Activated CD8-positive, alpha-beta memory T cell treated with anti-CD3 and anti-CD28 coated beads for 48 hours (primary cell): ENCODE measurements around the gene PDCD7.
"Not testable (repeated sequence)": the region's sequence is repeated elsewhere in the genome, so short reads cannot be mapped to it uniquely, and the experiment has no call there.

Experiments
- DNase-seq, 3 experiments: peaks; one replicate each; pipeline ENCODE4 v3.0.0-alpha.2; 2020; ENCODE audit warnings: low read depth in 2 of 3, low spot score in 2 of 3

The PDCD7 gene

GRCh38 chr15:65132878-65133547 is 595 bp downstream of the PDCD7 start:
- DNase-seq: peak in 2 of 3 experiments; percentile 5 to 16

- no peak for DNase-seq
Observed at GRCh38 chr15:65130941-65131340, 2.7 kb downstream of the PDCD7 start.

GRCh38 chr15:65115542-65115941 is 18.1 kb downstream of the PDCD7 start:
- no peak for DNase-seq

DNA sequence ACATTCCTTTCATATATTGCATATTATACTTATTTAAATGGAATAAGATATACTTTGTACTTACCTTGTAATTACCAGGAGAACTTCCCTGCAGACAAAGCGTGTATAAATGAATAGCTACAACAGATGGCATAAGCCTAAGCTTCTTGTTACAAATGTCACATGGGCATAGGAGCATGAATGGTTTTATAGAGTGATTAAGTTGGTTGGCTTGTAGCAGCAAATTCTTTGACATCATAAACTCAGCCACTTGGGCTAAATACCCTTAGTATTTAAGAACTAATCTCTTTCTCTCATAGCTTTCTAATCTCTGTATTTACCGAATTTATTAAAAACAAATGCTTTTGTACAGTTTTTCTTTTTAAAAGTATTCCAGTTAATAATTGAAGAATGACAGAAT is 18.5 kb downstream of the PDCD7 start, which contains the start of gene UBAP1L:
TSS of gene UBAP1L (minus strand) at position 115 of the 400 bp plus-strand sequence. CDS start 8,985 bp downstream, outside the sequence.
- no peak for DNase-seq

DNA sequence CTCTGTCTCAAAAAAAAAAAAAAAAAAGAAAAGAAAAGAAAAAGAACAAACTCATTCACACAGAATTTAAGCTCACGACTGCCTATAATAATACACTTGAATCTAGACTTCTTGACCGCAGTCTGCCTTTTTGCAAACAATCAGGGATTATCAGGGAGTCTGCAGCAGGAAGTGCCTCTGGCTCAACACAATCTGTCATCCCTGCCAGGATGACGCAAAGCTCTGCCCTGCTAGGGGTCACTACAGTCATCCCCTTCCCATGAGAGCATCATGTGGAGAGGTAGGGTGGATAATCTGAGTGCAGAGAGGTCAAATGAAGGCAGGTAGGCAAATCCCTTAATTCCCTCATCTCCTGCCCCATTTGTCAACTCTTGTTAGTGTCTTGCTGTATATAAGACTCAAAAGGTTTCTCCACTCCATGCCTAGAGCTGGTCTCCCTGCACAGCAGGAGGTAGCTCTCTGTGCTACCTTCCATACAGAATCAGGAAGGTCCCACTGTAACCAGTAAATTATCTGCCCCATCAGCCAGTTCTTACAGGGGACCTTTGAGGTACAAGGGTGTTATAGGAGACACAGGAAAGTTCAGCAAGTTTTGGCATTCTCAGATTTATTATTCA is 22.8 kb downstream of the PDCD7 start:
- no peak for DNase-seq

DNA sequence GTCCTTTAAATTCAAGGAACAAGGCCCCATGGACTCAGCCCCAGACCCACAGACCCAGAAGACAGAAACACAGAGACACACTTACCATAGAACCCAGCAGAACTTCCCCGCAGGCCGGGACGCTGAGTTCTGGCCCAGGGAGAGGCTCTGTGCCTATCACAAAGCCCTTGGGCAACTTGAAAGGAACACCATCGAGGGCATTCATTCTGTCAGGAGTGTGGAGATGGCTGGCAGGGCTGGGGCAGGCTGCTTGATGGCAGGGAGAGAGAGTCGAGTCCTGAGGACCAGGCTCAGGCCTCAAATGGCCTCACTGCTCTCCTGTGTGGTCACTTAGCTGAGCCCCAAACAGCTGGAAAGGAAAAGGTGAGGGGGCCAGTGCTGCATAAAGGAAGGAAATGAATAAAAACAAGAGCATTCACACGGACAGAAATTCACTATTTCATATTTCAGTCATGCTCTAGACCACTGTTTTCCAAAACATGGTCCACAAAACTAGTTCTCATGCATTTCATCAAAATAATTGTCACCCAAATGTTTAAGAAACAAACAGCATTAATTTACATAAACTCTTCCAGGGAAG is 27.5 kb downstream of the PDCD7 start:
- no peak for DNase-seq

DNA sequence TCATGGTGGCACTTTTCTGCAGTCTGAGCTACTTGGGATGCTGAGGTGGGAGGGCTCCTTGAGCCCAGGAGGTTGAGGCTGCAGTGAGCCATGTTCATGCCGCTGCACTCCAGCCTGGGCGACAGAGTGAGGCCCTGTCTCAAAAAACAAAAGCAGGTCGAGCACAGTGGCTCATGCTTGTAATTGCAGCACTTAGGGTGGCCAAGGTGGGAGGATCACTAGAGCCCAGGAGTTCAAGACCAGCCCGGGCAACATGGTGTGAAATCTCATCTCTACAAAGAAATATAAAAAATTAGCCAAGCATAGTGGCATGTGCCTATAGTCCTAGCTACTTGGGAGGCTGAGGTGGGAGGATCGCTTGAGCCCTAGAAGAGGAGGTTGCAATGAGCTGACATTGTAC is 28.6 kb downstream of the PDCD7 start:
- no peak for DNase-seq

DNA sequence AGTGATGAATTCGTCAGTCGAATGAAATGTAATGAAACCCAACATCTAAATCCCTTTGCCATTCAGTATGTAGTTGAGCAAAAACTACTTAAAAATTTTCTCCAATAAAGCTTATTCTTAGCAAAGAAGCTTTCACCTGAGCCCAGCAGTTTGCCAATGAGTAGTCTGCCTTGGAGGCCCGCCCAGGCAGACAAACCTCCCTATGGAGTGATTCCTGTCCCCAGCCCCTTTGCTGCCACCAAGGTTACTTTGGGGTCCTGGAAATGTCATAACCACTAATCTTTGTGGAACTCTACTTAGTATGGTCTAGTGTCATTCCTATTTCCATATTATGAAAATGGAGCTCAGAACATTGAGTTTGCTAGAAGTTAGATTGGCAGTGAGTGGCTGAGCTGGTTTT is 30.7 kb downstream of the PDCD7 start:
- no peak for DNase-seq

DNA sequence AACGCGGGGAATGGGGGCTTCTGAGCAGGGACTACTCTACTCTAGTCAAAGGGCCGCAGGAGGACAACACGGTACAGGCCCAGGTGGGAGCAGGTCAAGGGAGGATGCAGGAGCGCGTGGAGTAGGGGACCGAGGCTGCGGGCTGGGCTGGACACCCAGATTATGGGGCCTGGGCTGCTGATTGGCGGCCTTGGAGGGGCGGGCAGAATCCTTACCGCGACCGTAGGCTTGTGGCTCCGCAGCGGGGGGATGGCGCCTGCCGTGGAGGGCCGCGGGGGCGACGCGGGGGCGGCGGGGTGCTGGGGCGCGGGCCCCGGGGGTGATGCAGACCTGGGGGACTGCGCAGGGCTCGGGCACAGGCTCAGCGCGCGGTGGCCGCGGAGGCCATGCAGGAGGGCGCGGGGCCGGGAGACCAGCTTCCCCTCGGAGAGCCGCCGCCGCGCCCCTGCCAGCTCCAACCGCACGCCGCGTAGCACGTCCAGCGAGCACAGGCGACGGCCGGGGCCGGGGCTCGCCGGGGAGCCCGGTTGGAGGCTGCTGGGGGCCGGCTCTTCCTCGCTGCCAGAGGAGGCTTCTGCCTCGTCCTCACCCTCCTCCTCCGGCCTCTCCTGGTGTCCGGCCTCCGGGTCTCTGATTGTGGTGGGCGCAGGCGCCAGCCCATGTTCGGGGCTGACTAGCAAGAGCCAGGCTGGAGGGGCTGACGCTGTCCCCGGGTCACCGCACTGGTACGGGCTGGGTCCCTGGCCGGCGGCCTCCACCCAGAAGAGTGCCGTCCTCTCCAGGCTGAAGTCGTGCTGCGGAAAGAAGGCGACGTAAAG is 31.5 kb downstream of the PDCD7 start:
- DNase-seq: no peak

GRCh38 chr15:65101411-65101890 is 32.2 kb downstream of the PDCD7 start:
- DNase-seq: peak in 2 of 3 experiments; percentile 25 to 26

GRCh38 chr15:65100442-65100841 is 33.2 kb downstream of the PDCD7 start:
- DNase-seq: no peak

GRCh38 chr15:65099801-65100200 is 33.8 kb downstream of the PDCD7 start:
- not testable (repeated sequence) for DNase-seq

GRCh38 chr15:65099336-65099735 is 34.3 kb downstream of the PDCD7 start:
- DNase-seq: no peak

GRCh38 chr15:65097651-65098263 is 35.9 kb downstream of the PDCD7 start:
- DNase-seq: no peak

- DNase-seq: no peak
Observed at GRCh38 chr15:65096481-65097385, 36.9 kb downstream of the PDCD7 start.

DNA sequence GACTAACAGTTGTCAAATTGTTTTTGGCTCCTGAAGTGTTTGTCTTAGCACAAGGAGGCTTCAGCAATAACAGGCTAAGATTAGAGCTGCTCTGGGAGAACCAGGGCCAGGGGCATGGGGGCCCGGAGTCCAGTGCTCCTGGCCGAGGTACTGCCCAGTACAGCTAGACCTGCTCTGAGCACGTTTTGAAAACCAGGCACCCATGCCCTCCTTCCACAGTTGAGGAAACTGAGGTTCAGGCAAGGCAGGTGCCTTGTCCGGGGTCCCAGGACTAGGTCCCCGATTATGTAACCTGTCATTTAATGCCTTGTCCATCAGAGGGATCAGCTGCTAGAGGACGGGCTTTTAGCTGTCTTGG is 37.9 kb downstream of the PDCD7 start:
- no peak for DNase-seq

GRCh38 chr15:65095011-65095746 is 38.4 kb downstream of the PDCD7 start:
- DNase-seq: no peak

DNA sequence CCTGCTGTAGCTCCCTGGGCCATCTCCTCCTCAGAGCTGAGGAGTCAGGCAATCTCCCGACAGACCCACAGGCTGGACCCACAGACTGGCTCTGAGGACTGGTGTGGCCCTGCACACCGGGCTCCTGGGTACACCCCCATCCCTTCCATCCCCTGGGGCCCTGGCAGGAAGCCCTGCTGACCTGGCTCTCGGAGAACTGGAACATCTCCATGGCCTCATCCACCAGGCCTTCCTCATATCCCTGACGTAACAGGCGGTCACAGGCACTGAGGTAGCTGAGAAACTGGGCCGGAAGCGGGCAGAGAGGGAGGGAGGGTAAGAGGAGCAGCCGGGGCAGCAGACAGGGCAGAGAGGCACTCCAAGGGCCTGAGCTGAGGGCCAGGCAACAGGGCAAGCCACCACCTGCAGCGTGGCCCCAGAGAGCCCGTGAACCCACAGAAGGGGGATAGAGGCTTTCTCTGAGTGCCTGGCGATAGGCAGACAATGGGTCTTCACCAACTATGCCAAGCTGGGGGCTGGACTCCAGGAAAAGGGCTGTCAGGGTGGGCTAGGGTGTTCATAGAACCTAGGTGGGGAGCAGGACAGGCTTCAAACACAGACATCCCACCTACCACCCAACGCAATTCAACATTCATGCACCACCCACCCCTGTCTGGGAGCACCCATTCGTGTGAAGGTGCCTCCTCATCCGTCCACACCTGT is 39.2 kb downstream of the PDCD7 start:
- DNase-seq: no peak

- DNase-seq: not testable (repeated sequence)
Observed at GRCh38 chr15:65093793-65094170, 39.8 kb downstream of the PDCD7 start.
